Measurements from ENCODE around the gene MSX1.

The MSX1 gene

DNA sequence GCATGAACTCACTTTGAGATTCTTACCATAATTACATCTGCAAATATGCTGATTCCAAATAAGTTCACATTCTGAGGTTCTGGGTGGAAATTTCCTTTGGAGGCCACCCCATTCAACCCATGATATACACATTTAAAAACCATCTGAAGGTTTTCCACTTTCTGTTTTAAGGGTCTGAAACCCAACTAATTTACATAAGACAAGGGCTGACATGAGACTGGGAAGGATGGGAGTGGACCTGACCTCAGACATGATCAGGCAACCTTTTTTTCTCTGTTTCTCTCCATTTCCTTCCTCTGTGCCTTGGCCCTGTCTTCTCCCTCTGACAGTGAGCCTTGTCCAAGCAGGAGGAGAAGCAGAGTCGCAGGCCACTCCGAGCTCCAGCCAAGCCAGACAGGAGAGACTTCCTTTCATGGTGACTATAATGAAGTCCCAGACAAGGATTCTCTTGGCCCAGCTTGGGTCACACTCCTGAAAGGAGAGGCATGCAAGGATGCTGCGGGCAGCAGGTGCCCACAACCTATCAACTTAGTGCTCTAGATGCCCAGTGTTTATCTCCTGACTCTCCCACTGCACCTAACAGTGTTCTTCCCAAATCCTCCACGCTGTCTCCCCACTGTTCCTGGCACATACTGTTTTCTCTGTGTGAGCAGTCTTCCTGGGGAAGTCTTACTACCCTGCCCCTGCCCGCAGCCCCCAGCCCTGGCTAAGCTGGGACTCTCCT, 39.9 kb downstream of the MSX1 start:
- DNase-seq (ENCODE audit: extremely low read depth in 1 of 2, low read depth in 1 of 2), result no peak

DNA sequence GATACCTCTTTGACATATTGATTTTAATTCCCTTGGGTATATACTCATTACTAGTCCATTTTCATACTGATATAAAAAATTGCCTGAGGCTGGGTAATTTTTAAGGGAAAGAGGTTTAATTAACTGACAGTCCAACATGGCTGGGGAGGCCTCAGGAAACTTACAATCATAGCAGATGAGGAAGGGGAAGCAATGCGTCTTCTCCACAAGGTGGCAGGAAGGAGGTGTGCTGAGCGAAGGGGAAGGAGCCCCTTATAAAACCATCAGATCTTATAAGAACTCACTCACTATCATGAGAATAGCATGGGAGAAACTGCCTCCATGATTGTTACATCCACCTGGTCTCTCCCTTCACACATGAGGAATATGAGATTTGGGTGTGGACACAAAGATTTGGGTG, 42.4 kb downstream of the MSX1 start:
- no peak for DNase-seq (ENCODE audit: extremely low read depth in 1 of 2, low read depth in 1 of 2)

DNA sequence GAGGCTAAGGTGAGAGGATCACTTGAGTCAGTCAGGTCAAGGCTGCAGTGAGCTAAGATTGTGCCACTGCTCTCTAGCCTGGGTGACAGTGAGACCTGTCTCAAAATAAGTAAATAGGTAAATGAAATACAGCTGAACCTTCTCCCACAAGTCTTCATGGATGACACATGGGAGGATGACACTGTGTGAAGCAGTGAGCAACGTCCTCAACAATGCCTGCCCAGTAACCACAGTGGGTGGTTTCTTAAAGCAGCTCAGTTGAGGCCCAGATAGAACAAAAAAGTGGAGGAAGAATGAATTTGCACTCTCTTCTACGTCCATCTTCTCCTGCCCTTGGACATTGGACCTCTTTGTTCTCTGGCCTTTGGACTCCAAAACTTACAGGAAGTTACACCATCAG, 52.7 kb downstream of the MSX1 start:
- DNase-seq (ENCODE audit: extremely low read depth in 1 of 2, low read depth in 1 of 2), result no peak

DNA sequence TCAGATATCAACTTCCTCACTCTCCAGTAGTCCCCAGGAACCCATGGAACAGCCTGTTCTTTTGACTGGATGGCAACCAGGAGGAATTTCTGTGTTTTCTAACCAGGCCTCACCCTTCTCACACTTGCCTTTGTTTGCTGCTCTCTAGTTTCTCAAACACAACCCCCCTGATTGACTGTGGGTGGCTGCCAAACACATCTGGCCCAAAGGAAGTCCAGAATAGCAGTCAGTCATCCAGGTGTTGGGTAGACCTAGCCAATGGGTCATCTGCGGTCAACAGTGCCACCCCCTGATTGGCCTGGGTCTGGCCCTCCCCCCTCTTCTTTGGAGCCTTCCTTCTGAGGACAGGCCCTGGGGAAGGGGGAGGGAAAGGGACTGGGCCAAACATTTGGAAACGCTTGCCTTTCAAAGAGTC, 53.7 kb downstream of the MSX1 start:
- DNase-seq (ENCODE audit: extremely low read depth in 1 of 2, low read depth in 1 of 2), result no peak
